NCI-H748 treated with DMSO at 0.1 percent for 48 hours (cell line): ENCODE data around the gene PPM1L.

Experiments used
- DNase-seq: peaks from one replicate; lab custom pipeline; 2025; lab: John Stamatoyannopoulos, UW

The PPM1L gene

GRCh38 chr3:160808838-160809237 is 52.8 kb downstream of the PPM1L start:
- DNase-seq: no peak

GRCh38 chr3:160809453-160809852 is 53.4 kb downstream of the PPM1L start:
- no peak for DNase-seq

GRCh38 chr3:160810362-160811236 is 54.6 kb downstream of the PPM1L start:
- DNase-seq: no peak

GRCh38 chr3:160811237-160811548 is 55.2 kb downstream of the PPM1L start:
- DNase-seq: no peak

- DNase-seq: no peak
Measured at GRCh38 chr3:160812304-160812703, 56.3 kb downstream of the PPM1L start.

- no peak for DNase-seq
Measured at GRCh38 chr3:160815280-160815679, 59.2 kb downstream of the PPM1L start.

- no peak for DNase-seq
Measured at GRCh38 chr3:160820022-160820421, 64.0 kb downstream of the PPM1L start.

- no peak for DNase-seq
Measured at GRCh38 chr3:160820430-160820829, 64.4 kb downstream of the PPM1L start.

- no peak for DNase-seq
Measured at GRCh38 chr3:160822936-160823335, 66.9 kb downstream of the PPM1L start.

GRCh38 chr3:160825311-160825800 is 69.3 kb downstream of the PPM1L start:
- DNase-seq: no peak

GRCh38 chr3:160826408-160826807 is 70.4 kb downstream of the PPM1L start:
- no peak for DNase-seq

GRCh38 chr3:160826991-160827390 is 71.0 kb downstream of the PPM1L start:
- no peak for DNase-seq

- DNase-seq: no peak
Measured at GRCh38 chr3:160827516-160827915, 71.5 kb downstream of the PPM1L start.

GRCh38 chr3:160828880-160829279 is 72.8 kb downstream of the PPM1L start:
- no peak for DNase-seq

GRCh38 chr3:160829486-160830009 is 73.5 kb downstream of the PPM1L start:
- DNase-seq: no peak

- no peak for DNase-seq
Measured at GRCh38 chr3:160830796-160831195, 74.8 kb downstream of the PPM1L start.

- no peak for DNase-seq
Measured at GRCh38 chr3:160831401-160831800, 75.4 kb downstream of the PPM1L start.

GRCh38 chr3:160837394-160837980 is 81.5 kb downstream of the PPM1L start:
- no peak for DNase-seq

- no peak for DNase-seq
Measured at GRCh38 chr3:160840590-160840989, 84.6 kb downstream of the PPM1L start.

- no peak for DNase-seq
Measured at GRCh38 chr3:160841455-160841854, 85.4 kb downstream of the PPM1L start.

GRCh38 chr3:160842021-160843005 is 86.3 kb downstream of the PPM1L start:
- no peak for DNase-seq

- DNase-seq: no peak
Measured at GRCh38 chr3:160851629-160852210, 95.7 kb downstream of the PPM1L start.
